ENCODE results near the gene KIAA0930. TPM values are rescaled to one million over a fixed set of nuclear protein-coding genes. Genes with fewer than 3 reads are reported as not detected.

The KIAA0930 gene
- total and polyA plus RNA-seq, 2 experiments from 2014 or later, result 15.0 to 78.6 TPM

- TF ChIP-seq CTCF (conservative IDR thresholded peaks at IDR 0.05; ENCODE audit: low read depth in 2 of 2), result no peak
- no peak for TF ChIP-seq STAT1 (IDR thresholded peaks at IDR 0.05; ENCODE audit: unreplicated experiment)
- TF ChIP-seq EZH2 (IDR thresholded peaks at IDR 0.05; ENCODE audit: low read depth, unreplicated experiment), result no peak
- no peak for TF ChIP-seq POLR2AphosphoS5 (IDR thresholded peaks at IDR 0.05; ENCODE audit: low read depth)
Observed at GRCh38 chr22:45207533-45207932, 33.2 kb downstream of the KIAA0930 start (continued).

- no peaks in the 10 kb centered on the region; the same call in 1 of the 2 replicates for H3F3A ChIP-seq (replicated peaks; ENCODE audit: low read depth)
- no peak overlapping the region for H3K27ac ChIP-seq (ENCODE audit: low read depth)
- H3K4me3 ChIP-seq, result no peak overlapping the region
- H3K4me2 ChIP-seq, result no peak overlapping the region
- no peaks in the 10 kb centered on the region for H3K79me2 ChIP-seq (replicated peaks; ENCODE audit: insufficient read depth)
- H2AFZ ChIP-seq, result no peak overlapping the region
- no peak for ATAC-seq
- H3K4me3 Mint-ChIP-seq, result no peak overlapping the region
- no peak overlapping the region for H3K27ac Mint-ChIP-seq
- peaks cover 16% of the 10 kb centered on the region for H3K4me1 Mint-ChIP-seq
- H4K20me1 ChIP-seq (replicated peaks; ENCODE audit: insufficient read depth), result no peaks in the 10 kb centered on the region
- H3K9me2 ChIP-seq (ENCODE audit: insufficient read depth), result no peaks in the 10 kb centered on the region
- H3K4me1 ChIP-seq (ENCODE audit: insufficient read depth), result no peaks in the 10 kb centered on the region
- TF ChIP-seq EZH2phosphoT487 (IDR thresholded peaks at IDR 0.05; ENCODE audit: unreplicated experiment) (no peak), NANOG (IDR thresholded peaks at IDR 0.05; ENCODE audit: borderline replicate concordance) (no peak), CTCF (conservative IDR thresholded peaks at IDR 0.05; ENCODE audit: low read depth in 2 of 2) (0 out of 4 replicates have a peak, but pooled peaks of 1 of the 2 experiments have one; percentile 2), CREB1 (CRISPR knock-in tag; IDR thresholded peaks at IDR 0.05; ENCODE audit: low read depth) (no peak)
- no peaks in the 10 kb centered on the region for H3K36me3 ChIP-seq (ENCODE audit: insufficient read depth)
- H3K27me3 ChIP-seq (ENCODE audit: insufficient read depth), result no peaks in the 10 kb centered on the region
- peaks cover 7% of the 10 kb centered on the region; the same call in 2 of the 3 replicates for H3K36me3 Mint-ChIP-seq (ENCODE audit: low read depth)
- no peak for DNase-seq (ENCODE audit: low spot score)
- no peaks in the 10 kb centered on the region for H3K9me3 Mint-ChIP-seq
- peaks cover 18% of the 10 kb centered on the region for H3K27me3 Mint-ChIP-seq (ENCODE audit: insufficient read depth, low read depth, poor library complexity)
Observed at GRCh38 chr22:45206233-45206632, 34.5 kb downstream of the KIAA0930 start.

GRCh38 chr22:45205276-45205925 lies 35.3 kb downstream of the KIAA0930 start:
- Mint-ChIP-seq H3K27me3 (ENCODE audit: insufficient read depth, low read depth, poor library complexity) (peaks cover 18% of the 10 kb centered on the region), H3K9me3 (no peaks in the 10 kb centered on the region; the same call in 2 of the 3 replicates), H3K4me1 (peaks cover 20% of the 10 kb centered on the region), H3K4me3 (no peak overlapping the region), H3K27ac (peak overlapping the region; percentile 40; the same call in 1 of the 2 replicates), H3K36me3 (ENCODE audit: low read depth) (peaks cover 11% of the 10 kb centered on the region; the same call in 2 of the 3 replicates)
- Histone ChIP-seq H3K4me1 (ENCODE audit: insufficient read depth) (no peaks in the 10 kb centered on the region), H3K9me2 (ENCODE audit: insufficient read depth) (no peaks in the 10 kb centered on the region), H3K27me3 (ENCODE audit: insufficient read depth) (no peaks in the 10 kb centered on the region), H4K20me1 (replicated peaks; ENCODE audit: insufficient read depth) (no peaks in the 10 kb centered on the region), H3K4me2 (no peak overlapping the region), H3K79me2 (replicated peaks; ENCODE audit: insufficient read depth) (no peaks in the 10 kb centered on the region), H3K36me3 (ENCODE audit: insufficient read depth) (no peaks in the 10 kb centered on the region; the same call in 1 of the 2 replicates), H3K27ac (ENCODE audit: low read depth) (no peak overlapping the region), H3F3A (replicated peaks; ENCODE audit: low read depth) (no peaks in the 10 kb centered on the region; the same call in 1 of the 2 replicates), H3K4me3 (no peak overlapping the region), H2AFZ (no peak overlapping the region)
- no peak for DNase-seq (ENCODE audit: low spot score)
- no peak for ATAC-seq
- TF ChIP-seq CREB1 (CRISPR knock-in tag; IDR thresholded peaks at IDR 0.05; ENCODE audit: low read depth), result no peak
- no peak for TF ChIP-seq JUNB (IDR thresholded peaks at IDR 0.05; ENCODE audit: unreplicated experiment)
- TF ChIP-seq NANOG (IDR thresholded peaks at IDR 0.05; ENCODE audit: borderline replicate concordance), result no peak
- TF ChIP-seq EZH2 (IDR thresholded peaks at IDR 0.05; ENCODE audit: low read depth, unreplicated experiment), result no peak
- TF ChIP-seq, protein P1, sequence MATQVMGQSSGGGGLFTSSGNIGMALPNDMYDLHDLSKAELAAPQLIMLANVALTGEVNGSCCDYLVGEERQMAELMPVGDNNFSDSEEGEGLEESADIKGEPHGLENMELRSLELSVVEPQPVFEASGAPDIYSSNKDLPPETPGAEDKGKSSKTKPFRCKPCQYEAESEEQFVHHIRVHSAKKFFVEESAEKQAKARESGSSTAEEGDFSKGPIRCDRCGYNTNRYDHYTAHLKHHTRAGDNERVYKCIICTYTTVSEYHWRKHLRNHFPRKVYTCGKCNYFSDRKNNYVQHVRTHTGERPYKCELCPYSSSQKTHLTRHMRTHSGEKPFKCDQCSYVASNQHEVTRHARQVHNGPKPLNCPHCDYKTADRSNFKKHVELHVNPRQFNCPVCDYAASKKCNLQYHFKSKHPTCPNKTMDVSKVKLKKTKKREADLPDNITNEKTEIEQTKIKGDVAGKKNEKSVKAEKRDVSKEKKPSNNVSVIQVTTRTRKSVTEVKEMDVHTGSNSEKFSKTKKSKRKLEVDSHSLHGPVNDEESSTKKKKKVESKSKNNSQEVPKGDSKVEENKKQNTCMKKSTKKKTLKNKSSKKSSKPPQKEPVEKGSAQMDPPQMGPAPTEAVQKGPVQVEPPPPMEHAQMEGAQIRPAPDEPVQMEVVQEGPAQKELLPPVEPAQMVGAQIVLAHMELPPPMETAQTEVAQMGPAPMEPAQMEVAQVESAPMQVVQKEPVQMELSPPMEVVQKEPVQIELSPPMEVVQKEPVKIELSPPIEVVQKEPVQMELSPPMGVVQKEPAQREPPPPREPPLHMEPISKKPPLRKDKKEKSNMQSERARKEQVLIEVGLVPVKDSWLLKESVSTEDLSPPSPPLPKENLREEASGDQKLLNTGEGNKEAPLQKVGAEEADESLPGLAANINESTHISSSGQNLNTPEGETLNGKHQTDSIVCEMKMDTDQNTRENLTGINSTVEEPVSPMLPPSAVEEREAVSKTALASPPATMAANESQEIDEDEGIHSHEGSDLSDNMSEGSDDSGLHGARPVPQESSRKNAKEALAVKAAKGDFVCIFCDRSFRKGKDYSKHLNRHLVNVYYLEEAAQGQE (IDR thresholded peaks at IDR 0.05; ENCODE audit: unreplicated experiment), result no peak
- TF ChIP-seq, protein P2, sequence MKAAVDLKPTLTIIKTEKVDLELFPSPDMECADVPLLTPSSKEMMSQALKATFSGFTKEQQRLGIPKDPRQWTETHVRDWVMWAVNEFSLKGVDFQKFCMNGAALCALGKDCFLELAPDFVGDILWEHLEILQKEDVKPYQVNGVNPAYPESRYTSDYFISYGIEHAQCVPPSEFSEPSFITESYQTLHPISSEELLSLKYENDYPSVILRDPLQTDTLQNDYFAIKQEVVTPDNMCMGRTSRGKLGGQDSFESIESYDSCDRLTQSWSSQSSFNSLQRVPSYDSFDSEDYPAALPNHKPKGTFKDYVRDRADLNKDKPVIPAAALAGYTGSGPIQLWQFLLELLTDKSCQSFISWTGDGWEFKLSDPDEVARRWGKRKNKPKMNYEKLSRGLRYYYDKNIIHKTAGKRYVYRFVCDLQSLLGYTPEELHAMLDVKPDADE (IDR thresholded peaks at IDR 0.05), result no peak
- TF ChIP-seq EZH2phosphoT487 (IDR thresholded peaks at IDR 0.05; ENCODE audit: unreplicated experiment), result no peak
- no peak for TF ChIP-seq ZNF331 (CRISPR knock-in tag; IDR thresholded peaks at IDR 0.05; ENCODE audit: low read depth)
- TF ChIP-seq POLR2AphosphoS5 (IDR thresholded peaks at IDR 0.05; ENCODE audit: low read depth), result no peak
- no peak for TF ChIP-seq STAT1 (IDR thresholded peaks at IDR 0.05; ENCODE audit: unreplicated experiment)
- no peak for TF ChIP-seq ZNF114 (CRISPR knock-in tag; IDR thresholded peaks at IDR 0.05)

All from GM23338 (cell line).